A673 (cell line): ENCODE measurements around the gene VTI1A. TPM values are rescaled to one million over a fixed set of nuclear protein-coding genes. Genes with fewer than 3 reads are reported as not detected.
"Not testable (repeated sequence)": the region's sequence is repeated elsewhere in the genome, so short reads cannot be mapped to it uniquely, and the experiment has no call there.

Experiments used
- BruUV-seq: library from RNA; stranded (reverse); fragments of 400-500 nt; replicated peaks from 2 replicates; lab custom pipeline; 2021; lab: Mats Ljungman, UMichigan
- CTCF ChIA-PET: fragments of 300-600 bp; sonication (Branson Sonifier 250); formaldehyde crosslinking; loops from one replicate; lab custom pipeline; 2022; ENCODE audit warnings: antibody characterized with exemption; lab: Charles Lee
- POLR2A ChIA-PET: fragments of 300-600 bp; sonication (Branson Sonifier 250); formaldehyde crosslinking; loops from one replicate; lab custom pipeline; 2022; ENCODE audit warnings: antibody characterized with exemption; ENCODE audit not compliant: low non-redundant PET; lab: Charles Lee
- DNase-seq: peaks from one replicate; pipeline ENCODE4 v3.0.0-alpha.2; 2015; ENCODE audit warnings: low spot score
- H3K27ac ChIP-seq: fragments of 200-600 bp; sonication (generic); 2 replicates; pipeline ENCODE4 v1.5.1; 2016; ENCODE audit warnings: mixed run types, low read depth, mild to moderate bottlenecking, mixed read lengths, antibody characterized with exemption, low read length; ENCODE audit not compliant: poor library complexity, severe bottlenecking
- H3K27me3 ChIP-seq: fragments of 200-600 bp; sonication (generic); replicated peaks from 2 replicates; pipeline ENCODE4 v1.6.1; 2017; ENCODE audit warnings: mixed run types, low read depth, mild to moderate bottlenecking, mixed read lengths, antibody characterized with exemption, low read length; ENCODE audit not compliant: insufficient read depth, poor library complexity
- H3K36me3 ChIP-seq: fragments of 200-600 bp; sonication (generic); 2 replicates; pipeline ENCODE4 v1.6.1; 2016; ENCODE audit warnings: mixed run types, mild to moderate bottlenecking, mixed read lengths, antibody characterized with exemption, low read length; ENCODE audit not compliant: insufficient read depth, poor library complexity, severe bottlenecking
- H3K4me1 ChIP-seq: fragments of 200-600 bp; sonication (generic); 2 replicates; pipeline ENCODE4 v1.6.1; 2017; ENCODE audit warnings: mixed run types, mild to moderate bottlenecking, mixed read lengths, antibody characterized with exemption, low read length; ENCODE audit not compliant: insufficient read depth, poor library complexity, severe bottlenecking
- H3K4me3 ChIP-seq: fragments of 200-600 bp; sonication (generic); 2 replicates; pipeline ENCODE4 v1.5.1; 2016; ENCODE audit warnings: low read depth, mixed run types, mild to moderate bottlenecking, mixed read lengths, low read length; ENCODE audit not compliant: poor library complexity, severe bottlenecking
- H3K9me3 ChIP-seq: fragments of 200-600 bp; sonication (generic); 2 replicates; pipeline ENCODE4 v1.6.1; 2016; ENCODE audit warnings: mixed run types, low read depth, mild to moderate bottlenecking, mixed read lengths, antibody characterized with exemption, low read length; ENCODE audit not compliant: poor library complexity, severe bottlenecking
- EZH2 ChIP-seq: fragments of 200-600 bp; sonication (generic); IDR thresholded peaks from 2 replicates; pipeline ENCODE4 v1.6.1; 2017; ENCODE audit warnings: borderline replicate concordance, low read depth, mild to moderate bottlenecking, mixed read lengths, antibody characterized with exemption, low read length; ENCODE audit not compliant: poor library complexity, severe bottlenecking
- intact Hi-C: fragments of 100-400 bp; cut with micrococcal nuclease; formaldehyde crosslinking; loops from one replicate; pipeline ENCODE4 v1.10.0; 2022; ENCODE audit not compliant: unreplicated experiment
- total RNA-seq: library from RNA; stranded (reverse); gene quantifications from 2 replicates; pipeline ENCODE4 v1.2.3, GENCODE V29; 2021
- TF ChIP-seq, protein P1 (sequence below): fragments of 300-800, 200-600 bp; sonication (generic); conservative IDR thresholded peaks from 2 replicates; pipeline ENCODE4 v1.5.1; 2017; ENCODE audit warnings: low read depth, mild to moderate bottlenecking, antibody characterized with exemption, low read length, moderate library complexity, mixed read lengths

Gene VTI1A
- total RNA-seq, 1 experiment from 2014 or later: 38.7 TPM

DNA sequence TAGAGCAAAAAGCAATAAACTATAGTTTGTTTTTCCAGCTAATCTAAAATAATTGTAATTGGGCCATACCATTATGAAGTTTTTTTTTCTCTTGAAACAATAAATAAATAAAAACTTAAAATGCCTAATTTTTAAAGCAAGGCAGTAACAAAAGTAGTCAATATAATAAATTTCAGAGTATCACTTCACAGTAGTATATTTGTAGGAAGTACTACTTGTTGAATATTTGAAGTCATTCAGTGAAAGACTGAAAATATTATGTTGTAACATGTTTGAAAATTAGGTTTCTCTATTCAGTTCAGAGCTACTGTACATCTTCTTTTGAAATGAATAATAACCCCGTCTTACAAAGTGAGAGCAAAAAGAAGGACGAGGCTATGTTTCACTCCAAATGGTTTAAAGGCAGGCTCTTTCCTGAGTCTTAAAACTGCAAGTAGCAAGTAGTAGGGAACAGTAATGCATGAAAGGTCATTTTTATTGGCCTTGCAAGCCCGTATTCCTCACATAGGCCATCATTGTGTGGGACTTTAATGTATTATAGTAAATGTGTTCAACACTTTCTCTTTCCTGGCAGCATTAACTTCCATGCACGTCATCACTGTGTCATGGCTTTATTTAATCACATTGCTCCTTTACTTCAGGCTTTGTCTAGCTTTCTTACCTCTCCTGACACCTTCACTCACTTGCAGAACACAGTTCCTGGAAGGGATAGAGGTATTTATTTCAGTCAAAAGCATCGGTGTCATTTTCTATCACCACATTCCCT, 141.4 kb downstream of the VTI1A start:
- CTCF ChIA-PET: no interaction called here
- no TSS peak for BruUV-seq
- POLR2A ChIA-PET: interaction anchor here (0.7 kb wide), 2 partner anchors 131 to 183 kb away, joined by 6 to 8 read pairs; no protein-coding TSS in a partner anchor
- Histone ChIP-seq H3K27ac (no peak overlapping the region), H3K27me3 (no peaks in the 10 kb centered on the region), H3K4me3 (no peak overlapping the region), H3K9me3 (no peaks in the 10 kb centered on the region), H3K4me1 (no peaks in the 10 kb centered on the region), H3K36me3 (no peaks in the 10 kb centered on the region)
- intact Hi-C loops: no loop called here
- no peak for DNase-seq
- TF ChIP-seq, protein P1, sequence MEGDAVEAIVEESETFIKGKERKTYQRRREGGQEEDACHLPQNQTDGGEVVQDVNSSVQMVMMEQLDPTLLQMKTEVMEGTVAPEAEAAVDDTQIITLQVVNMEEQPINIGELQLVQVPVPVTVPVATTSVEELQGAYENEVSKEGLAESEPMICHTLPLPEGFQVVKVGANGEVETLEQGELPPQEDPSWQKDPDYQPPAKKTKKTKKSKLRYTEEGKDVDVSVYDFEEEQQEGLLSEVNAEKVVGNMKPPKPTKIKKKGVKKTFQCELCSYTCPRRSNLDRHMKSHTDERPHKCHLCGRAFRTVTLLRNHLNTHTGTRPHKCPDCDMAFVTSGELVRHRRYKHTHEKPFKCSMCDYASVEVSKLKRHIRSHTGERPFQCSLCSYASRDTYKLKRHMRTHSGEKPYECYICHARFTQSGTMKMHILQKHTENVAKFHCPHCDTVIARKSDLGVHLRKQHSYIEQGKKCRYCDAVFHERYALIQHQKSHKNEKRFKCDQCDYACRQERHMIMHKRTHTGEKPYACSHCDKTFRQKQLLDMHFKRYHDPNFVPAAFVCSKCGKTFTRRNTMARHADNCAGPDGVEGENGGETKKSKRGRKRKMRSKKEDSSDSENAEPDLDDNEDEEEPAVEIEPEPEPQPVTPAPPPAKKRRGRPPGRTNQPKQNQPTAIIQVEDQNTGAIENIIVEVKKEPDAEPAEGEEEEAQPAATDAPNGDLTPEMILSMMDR: no peak

DNA sequence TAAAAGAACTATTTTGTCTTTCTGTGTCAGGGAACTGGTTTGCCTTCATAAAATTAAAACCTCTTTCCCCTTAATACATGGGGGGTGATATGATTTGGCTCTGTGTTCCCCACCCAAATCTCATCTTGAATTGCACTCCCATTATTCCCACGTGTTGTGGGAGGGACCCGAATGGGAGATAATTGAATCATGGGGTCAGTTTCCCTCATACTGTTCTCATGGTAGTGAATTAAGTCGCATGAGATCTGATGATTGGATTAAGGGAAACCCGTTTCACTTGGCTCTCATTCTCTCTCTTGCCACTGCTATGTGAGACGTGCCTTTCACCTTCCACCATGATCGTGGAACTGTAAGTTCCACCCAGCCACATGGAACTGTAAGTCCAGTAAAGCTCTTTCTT, 142.1 kb downstream of the VTI1A start:
- POLR2A ChIA-PET: interaction anchor here (0.7 kb wide), 1 partner anchor 182 kb away, joined by 6 read pairs; no protein-coding TSS in a partner anchor
- intact Hi-C loops: no loop called here

DNA sequence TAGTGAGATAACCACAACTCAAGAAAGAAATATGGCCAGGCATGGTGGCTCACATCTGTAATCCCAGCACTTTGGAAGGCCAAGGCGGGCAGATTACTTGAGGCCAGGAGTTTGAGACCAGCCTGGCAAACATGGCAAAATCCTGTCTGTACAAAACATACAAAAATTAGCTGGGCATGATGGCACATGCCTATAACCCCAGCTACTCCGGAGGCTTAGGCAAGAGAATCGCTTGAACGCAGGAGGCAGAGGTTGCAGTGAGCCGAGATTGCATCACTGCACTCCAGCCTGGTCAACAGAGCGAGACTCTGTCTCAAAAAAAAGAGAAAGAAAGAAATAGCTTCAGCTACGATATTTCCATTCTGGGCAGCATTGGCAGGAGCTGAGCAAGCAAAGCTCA, 143.8 kb downstream of the VTI1A start:
- H3K36me3 ChIP-seq, H3K4me3 ChIP-seq, POLR2A ChIA-PET, BruUV-seq, H3K27ac ChIP-seq, H3K4me1 ChIP-seq, intact Hi-C loops, H3K9me3 ChIP-seq, DNase-seq, CTCF ChIA-PET, H3K27me3 ChIP-seq: not testable (repeated sequence)

More for the DNA sequence above, 142.1 kb downstream of the VTI1A start:
- Histone ChIP-seq H3K9me3 (no peaks in the 10 kb centered on the region), H3K4me1 (no peaks in the 10 kb centered on the region), H3K36me3 (no peaks in the 10 kb centered on the region), H3K27ac (no peak overlapping the region), H3K27me3 (no peaks in the 10 kb centered on the region), H3K4me3 (no peak overlapping the region)
- TF ChIP-seq, protein P1: no peak
- no peak for TF ChIP-seq EZH2
- no peak for DNase-seq
- CTCF ChIA-PET: no interaction called here
- no TSS peak for BruUV-seq

DNA sequence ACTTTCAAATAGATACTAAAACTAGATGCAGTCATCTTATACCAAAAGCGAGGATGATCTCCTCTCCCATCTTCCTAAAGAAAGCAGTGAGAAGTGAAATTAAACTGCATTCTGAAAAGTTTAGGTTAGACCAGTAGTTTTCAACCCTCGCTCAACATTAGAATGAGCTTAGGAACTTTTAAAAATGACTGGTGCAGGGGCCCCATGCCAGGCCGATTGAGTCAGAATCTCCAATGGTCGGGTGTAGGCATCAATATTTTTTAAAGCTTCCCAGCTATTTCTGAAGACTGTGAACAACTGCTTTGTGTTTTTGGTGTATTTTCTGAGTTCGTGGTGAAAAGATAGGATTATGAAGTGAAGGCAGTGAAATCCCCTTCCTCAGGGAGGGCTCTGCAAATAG, 146.0 kb downstream of the VTI1A start:
- POLR2A ChIA-PET: no interaction called here
- BruUV-seq: no TSS peak
- DNase-seq: no peak
- TF ChIP-seq, protein P1: no peak
- TF ChIP-seq EZH2: no peak
- no peaks in the 10 kb centered on the region for H3K27me3 ChIP-seq
- CTCF ChIA-PET: no interaction called here
- H3K9me3 ChIP-seq: no peaks in the 10 kb centered on the region
- no peaks in the 10 kb centered on the region for H3K36me3 ChIP-seq
- intact Hi-C loops: no loop called here
- H3K4me1 ChIP-seq: no peaks in the 10 kb centered on the region
- no peak overlapping the region for H3K4me3 ChIP-seq
- no peak overlapping the region for H3K27ac ChIP-seq
